ENCODE data around the gene DCC. TPM values are rescaled to one million over a fixed set of nuclear protein-coding genes. Genes with fewer than 3 reads are reported as not detected.

The DCC gene
- total RNA-seq, 2 donors from 2014 or later, result 0.33 TPM; not detected in 1

- ATAC-seq (no peak), DNase-seq (no peak)
- H3K4me3 ChIP-seq, result no peak overlapping the region
- no peak overlapping the region for H3K27ac ChIP-seq
- TF ChIP-seq POLR2A (IDR thresholded peaks at IDR 0.05), result no peak
- TF ChIP-seq, protein P1, sequence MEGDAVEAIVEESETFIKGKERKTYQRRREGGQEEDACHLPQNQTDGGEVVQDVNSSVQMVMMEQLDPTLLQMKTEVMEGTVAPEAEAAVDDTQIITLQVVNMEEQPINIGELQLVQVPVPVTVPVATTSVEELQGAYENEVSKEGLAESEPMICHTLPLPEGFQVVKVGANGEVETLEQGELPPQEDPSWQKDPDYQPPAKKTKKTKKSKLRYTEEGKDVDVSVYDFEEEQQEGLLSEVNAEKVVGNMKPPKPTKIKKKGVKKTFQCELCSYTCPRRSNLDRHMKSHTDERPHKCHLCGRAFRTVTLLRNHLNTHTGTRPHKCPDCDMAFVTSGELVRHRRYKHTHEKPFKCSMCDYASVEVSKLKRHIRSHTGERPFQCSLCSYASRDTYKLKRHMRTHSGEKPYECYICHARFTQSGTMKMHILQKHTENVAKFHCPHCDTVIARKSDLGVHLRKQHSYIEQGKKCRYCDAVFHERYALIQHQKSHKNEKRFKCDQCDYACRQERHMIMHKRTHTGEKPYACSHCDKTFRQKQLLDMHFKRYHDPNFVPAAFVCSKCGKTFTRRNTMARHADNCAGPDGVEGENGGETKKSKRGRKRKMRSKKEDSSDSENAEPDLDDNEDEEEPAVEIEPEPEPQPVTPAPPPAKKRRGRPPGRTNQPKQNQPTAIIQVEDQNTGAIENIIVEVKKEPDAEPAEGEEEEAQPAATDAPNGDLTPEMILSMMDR (IDR thresholded peaks at IDR 0.05), result no peak
- intact Hi-C loops (cut with DNase I), result no loop called here
- no peaks in the 10 kb centered on the region for H3K36me3 ChIP-seq (replicated peaks in 1 of 2; ENCODE audit: insufficient read depth in 1 of 2, low read depth in 2 of 2)
- 38 to 39% methylated on average over 8 of the region's 8 CpGs for WGBS, 2 donors
- H3K9me3 ChIP-seq, result no peaks in the 10 kb centered on the region
- no peaks in the 10 kb centered on the region for H3K4me1 ChIP-seq
- H3K27me3 ChIP-seq, result no peaks in the 10 kb centered on the region
These were observed 1020.8 kb downstream of the DCC start for GRCh38 chr18:53360501-53361443.

GRCh38 chr18:53375621-53376020 lies 1035.6 kb downstream of the DCC start:
- intact Hi-C loops (cut with DNase I), result no loop called here
- H3K27ac ChIP-seq, result no peak overlapping the region
- H3K4me1 ChIP-seq, result no peaks in the 10 kb centered on the region
- no peaks in the 10 kb centered on the region for H3K36me3 ChIP-seq (replicated peaks in 1 of 2; ENCODE audit: insufficient read depth in 1 of 2, low read depth in 2 of 2)
- ATAC-seq (no peak), DNase-seq (peak in 2 of 4 donors; percentile 15 to 39)
- TF ChIP-seq, protein P1 (IDR thresholded peaks at IDR 0.05), result no peak
- no peak for TF ChIP-seq POLR2A (IDR thresholded peaks at IDR 0.05)
- no peaks in the 10 kb centered on the region for H3K9me3 ChIP-seq
- H3K27me3 ChIP-seq, result no peaks in the 10 kb centered on the region
- WGBS, 2 donors, result 27 to 31% methylated on average over 2 of the region's 2 CpGs
- H3K4me3 ChIP-seq, result no peak overlapping the region

- ATAC-seq, result no peak
- 69 to 71% methylated on average over 1 of the region's 1 CpG for WGBS, 2 donors
- intact Hi-C loops (cut with DNase I), result no loop called here
These were observed 1040.2 kb downstream of the DCC start for GRCh38 chr18:53380063-53380639.

GRCh38 chr18:53382870-53383269 lies 1042.9 kb downstream of the DCC start:
- no peaks in the 10 kb centered on the region for H3K27me3 ChIP-seq
- H3K9me3 ChIP-seq, result no peaks in the 10 kb centered on the region
- no peaks in the 10 kb centered on the region for H3K4me1 ChIP-seq
- intact Hi-C loops (cut with DNase I), result no loop called here
- TF ChIP-seq, protein P1 (IDR thresholded peaks at IDR 0.05), result no peak
- no peak for TF ChIP-seq POLR2A (IDR thresholded peaks at IDR 0.05)
- ATAC-seq (no peak), DNase-seq (no peak)
- no peak overlapping the region for H3K27ac ChIP-seq
- 26 to 31% methylated on average over 1 of the region's 1 CpG for WGBS, 2 donors
- no peak overlapping the region for H3K4me3 ChIP-seq
- no peaks in the 10 kb centered on the region for H3K36me3 ChIP-seq (replicated peaks in 1 of 2; ENCODE audit: insufficient read depth in 1 of 2, low read depth in 2 of 2)

More at GRCh38 chr18:53380063-53380639, 1040.2 kb downstream of the DCC start:
- Histone ChIP-seq H3K4me1 (no peaks in the 10 kb centered on the region), H3K27me3 (no peaks in the 10 kb centered on the region), H3K36me3 (replicated peaks in 1 of 2; ENCODE audit: insufficient read depth in 1 of 2, low read depth in 2 of 2) (no peaks in the 10 kb centered on the region), H3K4me3 (no peak overlapping the region), H3K27ac (no peak overlapping the region), H3K9me3 (no peaks in the 10 kb centered on the region)
- TF ChIP-seq POLR2A (IDR thresholded peaks at IDR 0.05), result no peak
- TF ChIP-seq, protein P1 (IDR thresholded peaks at IDR 0.05), result peak in 4 of 7 experiments; percentile 30 to 45 (median 35)
- DNase-seq, result no peak

Measured in body of pancreas (tissue), 4 donors.